ENCODE measurements around the gene PRKCA. TPM values are rescaled to one million over a fixed set of nuclear protein-coding genes. Genes with fewer than 3 reads are reported as not detected.

Gene PRKCA
- total RNA-seq, 3 donors from 2014 or later, result 42.3 to 77.7 (median 56.3) TPM

DNA sequence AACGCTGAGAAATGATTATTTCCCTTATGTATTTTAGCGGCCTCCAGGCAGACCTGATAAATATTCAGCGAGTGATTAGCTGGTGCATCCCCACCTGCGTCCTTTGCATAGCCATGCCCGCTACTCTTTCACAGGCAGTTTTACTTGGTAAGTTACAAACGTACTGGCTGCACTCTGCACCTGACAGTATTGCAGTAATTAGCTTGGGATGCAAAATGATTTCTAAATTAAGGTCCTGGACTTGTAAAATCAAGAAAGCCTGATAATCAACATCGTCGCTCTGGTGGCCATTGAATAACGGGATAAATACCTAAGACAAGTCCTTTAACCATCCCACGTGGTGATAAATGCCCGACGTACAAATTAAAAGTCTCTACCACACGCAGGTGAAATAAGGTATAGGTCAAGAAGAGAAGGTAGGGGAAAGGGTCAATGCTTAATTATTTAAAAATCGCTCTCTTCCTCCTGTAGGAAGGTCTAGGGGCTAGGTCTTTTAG lies 998 bp upstream of the PRKCA start:
- Histone ChIP-seq H3K36me3 (ENCODE audit: low read depth) (no peaks in the 10 kb centered on the region), H3K4me1 (ENCODE audit: low read depth) (peaks cover 6% of the 10 kb centered on the region), H3K4me3 (peak overlapping the region; percentile 32), H3K9me3 (no peaks in the 10 kb centered on the region)
- intact Hi-C loops (cut with DNase I, micrococcal nuclease), result no loop called here
- TF ChIP-seq, protein P1, sequence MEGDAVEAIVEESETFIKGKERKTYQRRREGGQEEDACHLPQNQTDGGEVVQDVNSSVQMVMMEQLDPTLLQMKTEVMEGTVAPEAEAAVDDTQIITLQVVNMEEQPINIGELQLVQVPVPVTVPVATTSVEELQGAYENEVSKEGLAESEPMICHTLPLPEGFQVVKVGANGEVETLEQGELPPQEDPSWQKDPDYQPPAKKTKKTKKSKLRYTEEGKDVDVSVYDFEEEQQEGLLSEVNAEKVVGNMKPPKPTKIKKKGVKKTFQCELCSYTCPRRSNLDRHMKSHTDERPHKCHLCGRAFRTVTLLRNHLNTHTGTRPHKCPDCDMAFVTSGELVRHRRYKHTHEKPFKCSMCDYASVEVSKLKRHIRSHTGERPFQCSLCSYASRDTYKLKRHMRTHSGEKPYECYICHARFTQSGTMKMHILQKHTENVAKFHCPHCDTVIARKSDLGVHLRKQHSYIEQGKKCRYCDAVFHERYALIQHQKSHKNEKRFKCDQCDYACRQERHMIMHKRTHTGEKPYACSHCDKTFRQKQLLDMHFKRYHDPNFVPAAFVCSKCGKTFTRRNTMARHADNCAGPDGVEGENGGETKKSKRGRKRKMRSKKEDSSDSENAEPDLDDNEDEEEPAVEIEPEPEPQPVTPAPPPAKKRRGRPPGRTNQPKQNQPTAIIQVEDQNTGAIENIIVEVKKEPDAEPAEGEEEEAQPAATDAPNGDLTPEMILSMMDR (IDR thresholded peaks at IDR 0.05), result no peak
- no peak for DNase-seq
- no peak for ATAC-seq

DNA sequence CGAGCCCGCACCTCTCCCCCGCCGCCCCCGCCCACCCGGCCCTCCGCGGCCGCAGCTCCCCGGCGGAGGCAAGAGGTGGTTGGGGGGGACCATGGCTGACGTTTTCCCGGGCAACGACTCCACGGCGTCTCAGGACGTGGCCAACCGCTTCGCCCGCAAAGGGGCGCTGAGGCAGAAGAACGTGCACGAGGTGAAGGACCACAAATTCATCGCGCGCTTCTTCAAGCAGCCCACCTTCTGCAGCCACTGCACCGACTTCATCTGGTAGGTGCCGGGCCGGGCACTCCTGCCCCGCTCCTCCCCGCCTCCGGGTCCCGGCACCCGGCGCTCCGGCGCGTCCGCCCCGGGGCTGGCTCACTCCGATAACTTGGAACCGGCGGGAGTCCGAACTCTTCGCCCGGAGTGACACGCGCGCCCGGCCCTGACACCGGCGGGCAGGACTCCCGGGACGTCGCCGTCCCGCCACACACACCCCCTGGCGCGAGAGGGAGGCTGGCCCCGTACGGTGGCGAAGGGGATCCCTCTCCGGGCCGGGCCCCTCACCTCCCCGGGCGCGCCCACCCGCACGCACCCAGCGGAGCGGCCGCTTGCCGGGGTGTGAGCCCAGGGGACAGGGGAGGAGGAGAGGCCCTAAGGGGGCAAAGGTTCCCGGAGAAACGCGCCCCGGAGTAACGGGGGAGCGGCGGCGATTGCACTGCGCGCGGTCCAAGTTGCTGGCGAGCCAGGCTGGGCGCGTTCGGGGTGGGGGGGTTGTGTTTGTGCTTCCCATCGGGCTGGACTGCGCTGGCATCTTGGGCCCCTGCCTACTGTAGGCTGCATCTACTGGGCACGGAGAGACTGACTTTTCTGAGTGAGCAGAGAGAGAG lies 581 bp downstream of the PRKCA start:
- DNase-seq, result peak; percentile 77 to 80 (median 77)
- no peaks in the 10 kb centered on the region for H3K9me3 ChIP-seq
- no peaks in the 10 kb centered on the region for H3K36me3 ChIP-seq (ENCODE audit: low read depth)
- ATAC-seq, result peak; percentile 57
- peak overlapping the region; percentile 75 for H3K4me3 ChIP-seq
- TF ChIP-seq, protein P1 (IDR thresholded peaks at IDR 0.05), result no peak
- H3K4me1 ChIP-seq (ENCODE audit: low read depth), result peaks cover 6% of the 10 kb centered on the region
- intact Hi-C loops (cut with DNase I, micrococcal nuclease), result no loop called here

GRCh38 chr17:66304304-66305174 lies 2.1 kb downstream of the PRKCA start:
- TF ChIP-seq, protein P1 (IDR thresholded peaks at IDR 0.05), result no peak
- DNase-seq (peak in 2 of 3 donors; percentile 47 to 63), ATAC-seq (peak; percentile 54)
- H3K4me1 ChIP-seq (ENCODE audit: low read depth), result peaks cover 6% of the 10 kb centered on the region
- intact Hi-C loops (cut with DNase I, micrococcal nuclease), result no loop called here
- no peaks in the 10 kb centered on the region for H3K9me3 ChIP-seq
- H3K4me3 ChIP-seq, result no peak overlapping the region
- H3K36me3 ChIP-seq (ENCODE audit: low read depth), result no peaks in the 10 kb centered on the region

DNA sequence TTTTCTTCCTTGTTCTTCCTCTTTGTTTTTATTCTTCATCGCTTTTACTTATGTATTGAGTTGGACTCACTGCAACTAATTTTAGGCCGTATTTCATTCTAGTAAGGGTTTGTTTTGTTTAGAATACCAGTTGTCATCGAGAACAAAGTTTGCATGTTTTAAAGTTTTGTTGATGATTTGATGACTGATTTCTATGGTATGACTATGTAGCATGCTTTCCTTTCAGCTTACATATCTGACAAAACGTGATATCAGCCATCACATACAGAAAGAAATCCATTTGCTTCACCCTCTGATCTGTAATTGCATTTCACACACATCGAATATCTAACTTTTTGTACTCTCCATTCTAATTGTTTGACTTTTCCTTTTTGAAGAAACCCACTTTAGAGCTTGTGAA lies 4.0 kb downstream of the PRKCA start:
- H3K36me3 ChIP-seq (ENCODE audit: low read depth), result no peaks in the 10 kb centered on the region
- intact Hi-C loops (cut with DNase I, micrococcal nuclease), result no loop called here
- TF ChIP-seq, protein P1 (IDR thresholded peaks at IDR 0.05), result no peak
- DNase-seq, result no peak
- peaks cover 6% of the 10 kb centered on the region for H3K4me1 ChIP-seq (ENCODE audit: low read depth)
- H3K9me3 ChIP-seq, result no peaks in the 10 kb centered on the region
- no peak overlapping the region for H3K4me3 ChIP-seq
- ATAC-seq, result no peak

GRCh38 chr17:66307257-66307656 lies 4.8 kb downstream of the PRKCA start:
- no peaks in the 10 kb centered on the region for H3K36me3 ChIP-seq (ENCODE audit: low read depth)
- intact Hi-C loops (cut with DNase I, micrococcal nuclease), result no loop called here
- ATAC-seq (no peak), DNase-seq (no peak)
- H3K9me3 ChIP-seq, result no peaks in the 10 kb centered on the region
- H3K4me1 ChIP-seq (ENCODE audit: low read depth), result peaks cover 6% of the 10 kb centered on the region
- TF ChIP-seq, protein P1 (IDR thresholded peaks at IDR 0.05), result no peak
- no peak overlapping the region for H3K4me3 ChIP-seq
